Endodermal cell (in vitro differentiated cells): Measurements from ENCODE around the gene GARIN3. TPM values are rescaled to one million over a fixed set of nuclear protein-coding genes. Genes with fewer than 3 reads are reported as not detected.

Source experiments
- DNase-seq: peaks from one replicate; pipeline ENCODE4 v3.0.0-alpha.2; 2017
- H3K27ac ChIP-seq: 2 replicates; pipeline ENCODE4 v1.5.1; 2013; ENCODE audit warnings: mild to moderate bottlenecking, low read depth, low read length, moderate library complexity
- H3K27me3 ChIP-seq: 2 replicates; pipeline ENCODE4 v1.6.1; 2013; ENCODE audit warnings: mild to moderate bottlenecking, low read length, moderate library complexity; ENCODE audit not compliant: insufficient read depth, control insufficient read depth, poor library complexity, severe bottlenecking
- H3K36me3 ChIP-seq: 2 replicates; pipeline ENCODE4 v1.7.0; 2013; ENCODE audit warnings: mild to moderate bottlenecking, low read length, moderate library complexity; ENCODE audit not compliant: control insufficient read depth, insufficient read depth
- H3K4me1 ChIP-seq: one replicate; pipeline ENCODE4 v1.7.0; 2013; ENCODE audit warnings: low read length; ENCODE audit not compliant: control insufficient read depth, insufficient read depth
- H3K4me3 ChIP-seq: 2 replicates; pipeline ENCODE4 v1.5.1; 2013; ENCODE audit warnings: mild to moderate bottlenecking, low read length, moderate library complexity
- H3K9ac ChIP-seq: 2 replicates; pipeline ENCODE4 v1.6.1; 2013; ENCODE audit warnings: mild to moderate bottlenecking, low read length, moderate library complexity; ENCODE audit not compliant: poor library complexity, severe bottlenecking; ENCODE audit errors: extremely low read depth
- H3K9me3 ChIP-seq: 2 replicates; pipeline ENCODE4 v1.6.1; 2013; ENCODE audit warnings: mild to moderate bottlenecking, low read length, moderate library complexity; ENCODE audit not compliant: control insufficient read depth
- H3K27ac Mint-ChIP-seq: 2 replicates; pipeline ENCODE4 v1.8.0; 2020; ENCODE audit warnings: mixed read lengths
- H3K27me3 Mint-ChIP-seq: 2 replicates; pipeline ENCODE4 v1.8.0; 2021; ENCODE audit warnings: mild to moderate bottlenecking, mixed read lengths; ENCODE audit not compliant: insufficient read depth
- H3K36me3 Mint-ChIP-seq: 2 replicates; pipeline ENCODE4 v1.8.0; 2020; ENCODE audit warnings: low read depth, mixed read lengths
- H3K4me1 Mint-ChIP-seq: 2 replicates; pipeline ENCODE4 v1.8.0; 2020; ENCODE audit warnings: mixed read lengths
- H3K4me3 Mint-ChIP-seq: 2 replicates; pipeline ENCODE4 v1.8.0; 2020; ENCODE audit warnings: mild to moderate bottlenecking, moderate library complexity, mixed read lengths
- H3K9me3 Mint-ChIP-seq: 2 replicates; pipeline ENCODE4 v1.8.0; 2020; ENCODE audit warnings: mild to moderate bottlenecking, mixed read lengths
- CTCF ChIP-seq: fragments of 200-600 bp; sonication (generic); conservative IDR thresholded peaks from 2 replicates; pipeline ENCODE4 v1.5.0; 2021; ENCODE audit warnings: antibody characterized with exemption, mild to moderate bottlenecking
- WGBS, 2 experiments: methylation state at CpG; one replicate each; pipeline versions ENCODE4 v1.1.5 to v1.1.7; 2013; ENCODE audit warnings: missing lambda C conversion rate in 2 of 2, mixed read lengths in 1 of 2; ENCODE audit not compliant: insufficient coverage in 1 of 2, insufficient read length in 1 of 2; 5-methylcytosine and 5-hydroxymethylcytosine counted together
- total RNA-seq, 2 donors: library from RNA; stranded (reverse); fragmentation: NEBNext Ultra II Directional in 1 of 2; extraction: Animal tissue kit (Norgen Biotek cat#: 25700) in 1 of 2; gene quantifications; 2 replicates in 1 of 2; 3 replicates in 1 of 2; pipeline ENCODE4 v1.2.1, GENCODE V29; 2021

Gene GARIN3
- total RNA-seq, 2 donors from 2014 or later: not detected

GRCh38 chr5:157116483-157116954, 49.5 kb downstream of the GARIN3 start:
- Mint-ChIP-seq H3K27me3 (no peaks in the 10 kb centered on the region), H3K4me3 (no peak overlapping the region), H3K4me1 (peaks cover 6% of the 10 kb centered on the region), H3K36me3 (no peaks in the 10 kb centered on the region), H3K27ac (no peak overlapping the region), H3K9me3 (no peaks in the 10 kb centered on the region)
- Histone ChIP-seq H3K9ac (no peak overlapping the region), H3K4me3 (no peak overlapping the region), H3K27me3 (no peaks in the 10 kb centered on the region), H3K27ac (no peak overlapping the region), H3K4me1 (no peaks in the 10 kb centered on the region), H3K9me3 (no peaks in the 10 kb centered on the region), H3K36me3 (no peaks in the 10 kb centered on the region)
- WGBS, 2 experiments: 75 to 87% methylated on average over 5 to 6 of the region's 6 CpGs
- no peak for DNase-seq
- TF ChIP-seq CTCF: no peak

DNA sequence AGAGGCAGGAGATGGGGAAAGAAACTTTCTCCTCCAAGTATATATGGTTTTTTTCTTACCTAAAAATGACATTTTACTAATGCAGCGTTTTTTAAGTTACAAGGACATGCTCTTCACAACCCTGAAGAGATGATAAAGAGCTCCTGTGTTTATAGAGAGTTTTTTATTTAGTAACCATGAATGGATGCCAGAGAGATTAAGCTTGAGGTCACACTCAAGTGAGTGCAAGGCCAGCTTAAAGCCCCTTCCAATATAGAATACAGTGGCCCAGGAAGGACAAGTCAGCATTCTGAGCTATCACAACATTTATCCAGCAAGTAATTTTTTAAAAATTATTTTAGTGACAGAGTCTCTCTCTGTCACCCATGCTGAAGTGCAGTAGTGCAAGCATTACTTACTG, 50.6 kb downstream of the GARIN3 start:
- Histone ChIP-seq H3K27me3 (no peaks in the 10 kb centered on the region), H3K27ac (no peak overlapping the region), H3K9me3 (no peaks in the 10 kb centered on the region), H3K4me3 (no peak overlapping the region), H3K36me3 (no peaks in the 10 kb centered on the region), H3K9ac (no peak overlapping the region), H3K4me1 (no peaks in the 10 kb centered on the region)
- H3K36me3 Mint-ChIP-seq: no peaks in the 10 kb centered on the region
- DNase-seq: no peak
- no peak overlapping the region for H3K27ac Mint-ChIP-seq
- no peaks in the 10 kb centered on the region for H3K27me3 Mint-ChIP-seq
- no peak overlapping the region for H3K4me3 Mint-ChIP-seq
- H3K9me3 Mint-ChIP-seq: no peaks in the 10 kb centered on the region
- WGBS, 2 experiments: 80% methylated on average over 1 of the region's 1 CpG; no CpG with 5 or more reads in 1 of the 2 experiments
- peaks cover 6% of the 10 kb centered on the region for H3K4me1 Mint-ChIP-seq
- no peak for TF ChIP-seq CTCF

DNA sequence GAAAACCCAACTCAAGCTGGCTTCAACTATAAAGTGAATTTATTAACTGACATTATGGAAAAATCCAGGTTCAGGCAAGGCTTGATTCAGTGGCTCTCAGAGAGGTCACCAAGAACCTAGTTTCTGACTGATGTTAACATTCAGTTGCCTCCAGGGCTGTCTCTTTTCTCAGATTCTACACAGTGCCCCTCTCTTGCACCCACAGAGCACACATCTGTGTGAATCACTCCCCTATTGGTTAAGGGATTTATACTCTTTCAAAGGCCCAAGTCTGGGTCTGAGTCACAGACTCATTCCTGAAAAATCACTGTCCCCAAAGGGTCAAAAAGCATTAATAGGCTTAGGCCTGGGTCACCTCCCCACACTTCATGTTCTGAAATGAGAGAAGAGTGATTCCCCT, 51.1 kb downstream of the GARIN3 start:
- Histone ChIP-seq H3K27ac (no peak overlapping the region), H3K36me3 (no peaks in the 10 kb centered on the region), H3K9ac (no peak overlapping the region), H3K27me3 (no peaks in the 10 kb centered on the region), H3K4me1 (no peaks in the 10 kb centered on the region), H3K9me3 (no peaks in the 10 kb centered on the region), H3K4me3 (no peak overlapping the region)
- Mint-ChIP-seq H3K4me1 (peaks cover 2% of the 10 kb centered on the region), H3K9me3 (no peaks in the 10 kb centered on the region), H3K36me3 (no peaks in the 10 kb centered on the region), H3K27me3 (no peaks in the 10 kb centered on the region), H3K4me3 (no peak overlapping the region), H3K27ac (no peak overlapping the region)
- DNase-seq: no peak
- no peak for TF ChIP-seq CTCF
